Activated naive CD8-positive, alpha-beta T cell treated with anti-CD3 and anti-CD28 coated beads for 36 hours (primary cell): Measurements from ENCODE around the gene IL23A. TPM values are rescaled to one million over a fixed set of nuclear protein-coding genes. Genes with fewer than 3 reads are reported as not detected.

Experiments used
- DNase-seq: peaks from one replicate; pipeline ENCODE4 v3.0.0; 2021
- H3K27ac Mint-ChIP-seq: one replicate; pipeline ENCODE4 v1.8.0; 2022; ENCODE audit warnings: mild to moderate bottlenecking, moderate library complexity, mixed read lengths
- H3K27me3 Mint-ChIP-seq: one replicate; pipeline ENCODE4 v1.8.0; 2022; ENCODE audit warnings: mild to moderate bottlenecking, mixed read lengths
- H3K36me3 Mint-ChIP-seq: one replicate; pipeline ENCODE4 v1.8.0; 2021; ENCODE audit warnings: mild to moderate bottlenecking, mixed read lengths
- H3K4me1 Mint-ChIP-seq: one replicate; pipeline ENCODE4 v1.8.0; 2021; ENCODE audit warnings: mixed read lengths
- H3K4me3 Mint-ChIP-seq: one replicate; pipeline ENCODE4 v1.8.0; 2022; ENCODE audit warnings: mild to moderate bottlenecking, moderate library complexity, mixed read lengths
- H3K9me3 Mint-ChIP-seq: one replicate; pipeline ENCODE4 v1.8.0; 2022; ENCODE audit warnings: mixed read lengths
- total RNA-seq, 2 experiments: library from RNA; stranded (reverse); gene quantifications; one replicate each; pipeline ENCODE4 v1.2.3, GENCODE V29; 2021

Gene IL23A, protein sequence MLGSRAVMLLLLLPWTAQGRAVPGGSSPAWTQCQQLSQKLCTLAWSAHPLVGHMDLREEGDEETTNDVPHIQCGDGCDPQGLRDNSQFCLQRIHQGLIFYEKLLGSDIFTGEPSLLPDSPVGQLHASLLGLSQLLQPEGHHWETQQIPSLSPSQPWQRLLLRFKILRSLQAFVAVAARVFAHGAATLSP
- total RNA-seq = 10 to 100 TPM; 20.9 to 22.9 TPM

- H3K4me1 Mint-ChIP-seq = peaks cover 45% of the 10 kb centered on the region
- H3K9me3 Mint-ChIP-seq = no peaks in the 10 kb centered on the region
Measured at GRCh38 chr12:56338308-56339157, at the start of gene IL23A. Gene IL23A, plus strand, starts transcription at chr12:56338884. Its CDS starts 161 bp downstream, at chr12:56339045.

GRCh38 chr12:56293795-56294194, 44.9 kb upstream of the IL23A start:
- Mint-ChIP-seq H3K9me3 (no peaks in the 10 kb centered on the region), H3K4me1 (peaks cover 58% of the 10 kb centered on the region), H3K4me3 (no peak overlapping the region), H3K36me3 (peaks cover 37% of the 10 kb centered on the region), H3K27ac (no peak overlapping the region), H3K27me3 (no peaks in the 10 kb centered on the region)
- no peak for DNase-seq

More at GRCh38 chr12:56338308-56339157, at the start of gene IL23A:
- Mint-ChIP-seq H3K4me3 (peak within 1 kb of the TSS; percentile 87), H3K27me3 (peaks cover 4% of the 10 kb centered on the region), H3K36me3 (peaks cover 25% of the 10 kb centered on the region), H3K27ac (peak within 1 kb of the TSS; percentile 96)
- peak; percentile 90 for DNase-seq

DNA sequence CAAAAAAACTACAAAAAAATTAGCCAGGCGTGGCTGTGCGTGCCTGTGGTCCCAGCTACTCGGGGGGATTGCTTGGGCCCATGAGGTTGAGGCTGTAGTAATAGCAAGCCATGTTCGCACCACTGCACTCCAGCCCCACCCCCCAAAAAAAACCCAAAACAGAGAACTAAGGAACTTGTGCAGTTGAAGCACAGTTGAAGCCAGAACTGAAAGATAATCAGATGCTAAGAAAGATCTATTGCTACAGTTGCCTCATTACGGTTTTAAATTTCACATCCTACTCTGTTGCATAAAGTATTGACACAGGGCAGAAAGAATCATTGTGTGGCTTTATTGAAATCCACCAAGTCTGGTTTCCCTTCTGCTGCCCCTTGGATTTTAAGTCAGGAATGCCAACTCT, 42.4 kb upstream of the IL23A start:
- Mint-ChIP-seq H3K36me3 (peaks cover 40% of the 10 kb centered on the region), H3K27ac (peak overlapping the region; percentile 2), H3K27me3 (no peaks in the 10 kb centered on the region), H3K4me1 (peaks cover 61% of the 10 kb centered on the region), H3K4me3 (no peak overlapping the region), H3K9me3 (no peaks in the 10 kb centered on the region)
- DNase-seq = no peak

DNA sequence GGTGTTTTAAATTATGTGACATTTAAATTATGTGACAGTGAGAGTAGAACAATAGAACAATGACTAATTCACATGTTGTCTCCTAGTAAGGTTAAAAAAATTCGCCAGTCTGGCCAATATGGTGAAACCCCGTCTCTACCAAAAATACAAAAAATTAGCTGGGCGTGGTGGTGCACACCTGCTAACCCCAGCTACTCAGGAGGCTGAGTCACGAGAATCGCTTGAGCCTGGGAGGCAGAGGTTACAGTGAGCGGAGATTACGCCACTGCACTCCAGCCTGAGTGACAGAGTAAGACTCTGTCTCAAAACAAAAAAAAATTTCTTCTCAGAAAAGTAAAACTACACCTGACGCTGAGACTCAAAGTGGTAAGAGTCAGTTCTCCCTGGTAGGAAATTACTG, 41.3 kb upstream of the IL23A start:
- DNase-seq = no peak
- Mint-ChIP-seq H3K27ac (no peak overlapping the region), H3K4me3 (peak overlapping the region; percentile 37), H3K27me3 (no peaks in the 10 kb centered on the region), H3K9me3 (no peaks in the 10 kb centered on the region), H3K4me1 (peaks cover 58% of the 10 kb centered on the region), H3K36me3 (peaks cover 38% of the 10 kb centered on the region)

DNA sequence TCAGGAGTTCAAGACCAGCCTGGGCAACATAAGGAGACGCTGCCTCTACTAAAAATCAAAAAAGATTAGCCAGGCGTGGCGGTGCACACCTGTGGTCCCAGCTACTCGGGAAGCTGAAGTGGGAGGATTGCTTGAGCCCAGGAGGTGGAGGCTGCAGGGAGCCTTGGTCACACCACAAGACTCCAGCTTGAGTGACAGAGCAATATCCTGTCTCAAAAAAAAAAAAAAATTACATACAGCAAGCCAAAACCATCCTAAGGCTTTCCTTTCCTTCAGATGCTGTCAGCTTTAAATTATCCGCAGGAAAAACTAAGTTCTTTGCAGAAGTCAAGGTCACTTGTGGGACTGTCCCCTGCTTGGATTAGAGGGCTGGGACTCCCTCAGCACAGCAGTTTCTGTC, 39.9 kb upstream of the IL23A start:
- Mint-ChIP-seq H3K27me3 (no peaks in the 10 kb centered on the region), H3K36me3 (peaks cover 34% of the 10 kb centered on the region), H3K4me3 (peak overlapping the region; percentile 97), H3K4me1 (peaks cover 53% of the 10 kb centered on the region), H3K27ac (peak overlapping the region; percentile 97), H3K9me3 (no peaks in the 10 kb centered on the region)
- DNase-seq = no peak

DNA sequence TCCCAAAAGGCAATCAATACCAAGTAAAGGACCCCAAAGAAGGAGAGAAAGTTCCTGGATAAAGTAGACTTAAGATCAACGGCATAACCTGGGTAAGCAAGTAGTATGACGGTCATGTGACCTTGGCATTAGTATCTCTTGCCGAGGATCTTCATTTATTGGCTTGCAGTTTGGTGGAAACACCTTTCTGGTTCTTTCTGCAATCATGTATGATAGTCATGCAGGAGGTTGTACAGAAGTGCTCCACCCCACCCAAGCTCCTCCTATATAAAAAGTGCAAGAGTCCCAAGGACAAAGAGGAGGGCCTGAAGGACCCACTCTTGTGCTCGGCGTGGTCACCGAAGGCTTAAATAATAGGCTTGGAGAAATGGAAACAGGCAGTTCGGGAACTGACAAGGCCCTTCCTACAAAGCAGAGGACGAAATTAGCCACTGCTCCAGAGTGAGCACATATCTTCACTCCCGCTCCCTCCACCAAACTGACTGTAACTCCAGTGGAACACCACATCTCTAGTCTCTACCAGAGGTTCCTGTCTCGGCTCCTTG, 39.3 kb upstream of the IL23A start:
- Mint-ChIP-seq H3K36me3 (peaks cover 32% of the 10 kb centered on the region), H3K9me3 (no peaks in the 10 kb centered on the region), H3K27ac (peak overlapping the region; percentile 97), H3K4me1 (peaks cover 49% of the 10 kb centered on the region), H3K4me3 (peak overlapping the region; percentile 97), H3K27me3 (no peaks in the 10 kb centered on the region)
- peak; percentile 10 for DNase-seq

GRCh38 chr12:56299853-56300643, 38.6 kb upstream of the IL23A start, which contains the start of gene CS:
Gene CS, minus strand, starts transcription at chr12:56300330. Its CDS starts 129 bp downstream, at chr12:56300201.
- Mint-ChIP-seq H3K36me3 (peaks cover 32% of the 10 kb centered on the region), H3K4me3 (peak within 1 kb of the TSS; percentile 97), H3K27me3 (no peaks in the 10 kb centered on the region), H3K4me1 (peaks cover 47% of the 10 kb centered on the region), H3K27ac (peak within 1 kb of the TSS; percentile 97), H3K9me3 (no peaks in the 10 kb centered on the region)
- peak; percentile 99 for DNase-seq

DNA sequence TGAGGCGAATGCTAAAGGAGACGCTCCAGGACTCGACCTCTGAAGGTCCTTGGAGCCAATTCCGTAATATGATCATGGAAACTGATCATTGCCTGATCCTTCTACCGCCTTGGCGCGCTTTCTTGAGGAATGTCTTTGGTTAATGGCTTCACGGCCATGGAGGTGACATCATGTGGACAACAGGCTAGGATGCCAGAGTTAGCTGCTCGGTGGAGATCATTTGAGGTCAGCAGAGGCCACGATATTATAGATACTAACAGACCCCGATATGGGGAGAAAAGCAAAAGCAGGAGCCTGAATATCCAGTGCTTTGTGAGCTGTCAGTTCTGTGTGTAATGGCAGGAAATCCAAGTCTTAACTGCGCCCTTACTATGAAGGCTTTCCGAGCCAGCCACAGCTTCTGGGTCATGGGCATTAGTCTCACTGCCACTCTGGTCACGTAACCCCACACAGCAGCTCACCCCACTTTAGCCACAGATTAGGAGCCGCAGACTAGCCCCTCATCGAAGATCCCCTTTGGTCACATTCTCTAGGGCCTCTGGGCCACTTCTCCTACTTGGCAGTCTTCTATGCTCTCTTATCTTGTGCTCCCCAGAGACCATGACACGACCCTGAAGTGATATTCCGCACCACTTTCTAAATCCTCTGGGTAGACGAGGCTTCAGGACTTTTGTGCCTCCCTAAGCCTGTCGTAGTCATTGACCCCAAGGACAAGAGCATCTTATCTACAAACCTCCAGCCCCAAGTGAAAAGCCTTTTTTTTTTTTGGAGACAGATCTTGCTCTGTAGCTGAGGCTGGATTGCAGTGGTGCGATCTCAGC, 37.8 kb upstream of the IL23A start:
- no peak for DNase-seq
- Mint-ChIP-seq H3K27ac (peak overlapping the region; percentile 97), H3K27me3 (no peaks in the 10 kb centered on the region), H3K9me3 (no peaks in the 10 kb centered on the region), H3K4me3 (peak overlapping the region; percentile 97), H3K4me1 (peaks cover 46% of the 10 kb centered on the region), H3K36me3 (peaks cover 32% of the 10 kb centered on the region)

GRCh38 chr12:56304276-56304675, 34.4 kb upstream of the IL23A start:
- no peaks in the 10 kb centered on the region for H3K27me3 Mint-ChIP-seq
- no peak for DNase-seq
- H3K36me3 Mint-ChIP-seq = peaks cover 7% of the 10 kb centered on the region
- H3K9me3 Mint-ChIP-seq = no peaks in the 10 kb centered on the region
- H3K27ac Mint-ChIP-seq = no peak overlapping the region
- no peak overlapping the region for H3K4me3 Mint-ChIP-seq
- H3K4me1 Mint-ChIP-seq = peaks cover 15% of the 10 kb centered on the region

GRCh38 chr12:56304872-56305590, 33.7 kb upstream of the IL23A start:
- DNase-seq = no peak
- H3K36me3 Mint-ChIP-seq = peaks cover 5% of the 10 kb centered on the region
- no peaks in the 10 kb centered on the region for H3K9me3 Mint-ChIP-seq
- H3K27me3 Mint-ChIP-seq = no peaks in the 10 kb centered on the region
- H3K4me1 Mint-ChIP-seq = peaks cover 15% of the 10 kb centered on the region
- H3K27ac Mint-ChIP-seq = no peak overlapping the region
- H3K4me3 Mint-ChIP-seq = no peak overlapping the region

GRCh38 chr12:56307221-56307965, 31.3 kb upstream of the IL23A start:
- Mint-ChIP-seq H3K4me3 (no peak overlapping the region), H3K36me3 (peaks cover 7% of the 10 kb centered on the region)

GRCh38 chr12:56308714-56309113, 30.0 kb upstream of the IL23A start:
- peaks cover 7% of the 10 kb centered on the region for H3K36me3 Mint-ChIP-seq
- H3K27me3 Mint-ChIP-seq = no peaks in the 10 kb centered on the region
- no peak overlapping the region for H3K27ac Mint-ChIP-seq
- no peak overlapping the region for H3K4me3 Mint-ChIP-seq
- DNase-seq = no peak
- no peaks in the 10 kb centered on the region for H3K9me3 Mint-ChIP-seq
- H3K4me1 Mint-ChIP-seq = peaks cover 3% of the 10 kb centered on the region

More at GRCh38 chr12:56307221-56307965, 31.3 kb upstream of the IL23A start:
- Mint-ChIP-seq H3K27me3 (no peaks in the 10 kb centered on the region), H3K27ac (no peak overlapping the region), H3K4me1 (peaks cover 4% of the 10 kb centered on the region), H3K9me3 (no peaks in the 10 kb centered on the region)
- no peak for DNase-seq

DNA sequence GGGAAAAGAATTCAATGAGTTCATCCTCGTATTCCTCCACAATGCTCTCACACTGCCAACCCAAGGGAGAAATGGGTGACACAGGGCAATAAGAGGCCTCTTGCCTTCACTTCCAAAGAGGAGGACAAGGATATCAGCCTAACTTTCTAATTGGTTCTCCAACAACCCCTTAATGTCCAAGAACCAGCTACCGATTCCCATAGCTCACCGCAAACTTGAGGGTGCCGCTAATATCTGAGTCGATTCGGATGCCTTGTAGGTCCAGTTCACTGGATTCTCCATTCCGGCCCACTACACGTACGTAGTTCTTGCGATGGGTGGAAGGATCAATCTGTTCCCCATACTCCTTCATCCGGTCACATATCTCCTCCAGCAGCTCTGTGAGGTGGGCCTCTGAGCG, 27.7 kb upstream of the IL23A start:
- peaks cover 23% of the 10 kb centered on the region for H3K36me3 Mint-ChIP-seq
- H3K9me3 Mint-ChIP-seq = no peaks in the 10 kb centered on the region
- no peak for DNase-seq
- H3K4me1 Mint-ChIP-seq = peaks cover 10% of the 10 kb centered on the region
- no peak overlapping the region for H3K27ac Mint-ChIP-seq
- H3K4me3 Mint-ChIP-seq = no peak overlapping the region
- no peaks in the 10 kb centered on the region for H3K27me3 Mint-ChIP-seq
